Stomach (tissue), 4 donors: ENCODE results near the gene PDE4D.

Experiments
- EP300 ChIP-seq: sonication (generic); formaldehyde crosslinking; IDR thresholded peaks from one replicate; pipeline ENCODE4 v1.6.1; 2017; ENCODE audit warnings: antibody characterized with exemption
- POLR2A ChIP-seq, 4 donors: fragments of 450-650 bp; IDR thresholded peaks; one replicate each; pipeline ENCODE4 v1.6.1; 2016; ENCODE audit warnings: antibody characterized with exemption in 4 of 4, control low read depth in 2 of 4, mild to moderate bottlenecking in 1 of 4, moderate library complexity in 1 of 4
- TF ChIP-seq, protein P1 (sequence below), 7 experiments: fragments of 450-650 bp in 4 of 7; fragments of 200-600 bp in 3 of 7; sonication (generic) in 3 of 7; IDR thresholded peaks; one replicate each; pipeline ENCODE4 v1.5.1; 2016 to 2019; ENCODE audit warnings: antibody characterized with exemption in 7 of 7, control low read depth in 2 of 7, mild to moderate bottlenecking in 1 of 7

DNA sequence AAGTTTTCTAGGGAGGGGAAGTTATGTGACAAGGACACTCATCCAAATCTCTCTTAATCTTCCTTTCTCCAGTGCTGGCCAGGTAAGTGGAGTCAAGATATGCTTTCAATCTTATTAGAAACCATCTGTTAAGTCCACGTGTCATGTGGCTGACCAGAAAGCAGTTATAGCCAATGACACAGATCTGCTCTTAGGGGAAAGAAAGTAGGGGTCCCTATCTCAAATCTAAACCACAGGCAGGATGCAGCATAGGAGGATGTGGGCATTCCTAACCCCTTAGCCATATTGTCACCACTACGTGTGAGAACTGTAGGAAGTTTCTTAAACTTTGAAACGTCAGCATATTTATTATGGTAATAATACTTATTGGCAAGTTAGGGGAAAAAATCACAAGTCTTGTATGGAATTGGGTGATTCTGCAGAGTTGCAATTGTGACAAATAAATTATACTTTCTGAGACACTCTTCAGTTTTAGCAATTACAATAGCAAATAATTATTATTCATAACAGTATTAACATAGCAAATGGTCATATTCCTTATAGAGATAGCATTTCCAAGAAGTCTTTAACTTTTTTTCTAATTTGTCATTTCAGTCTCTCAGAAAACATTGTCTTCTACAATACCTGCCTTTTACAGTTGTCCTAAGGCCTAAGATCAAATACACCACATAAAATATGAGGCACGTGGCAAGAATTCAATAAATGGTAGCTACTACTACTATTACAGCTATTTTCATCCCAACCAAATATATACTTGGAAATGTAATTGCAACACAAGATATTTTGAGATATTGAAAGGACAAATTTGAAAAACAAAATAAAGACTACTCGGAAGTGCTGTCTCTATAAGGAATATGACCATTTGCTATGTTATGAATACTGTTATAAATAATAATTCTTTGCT is 236.9 kb downstream of the PDE4D start:
- TF ChIP-seq, protein P1, sequence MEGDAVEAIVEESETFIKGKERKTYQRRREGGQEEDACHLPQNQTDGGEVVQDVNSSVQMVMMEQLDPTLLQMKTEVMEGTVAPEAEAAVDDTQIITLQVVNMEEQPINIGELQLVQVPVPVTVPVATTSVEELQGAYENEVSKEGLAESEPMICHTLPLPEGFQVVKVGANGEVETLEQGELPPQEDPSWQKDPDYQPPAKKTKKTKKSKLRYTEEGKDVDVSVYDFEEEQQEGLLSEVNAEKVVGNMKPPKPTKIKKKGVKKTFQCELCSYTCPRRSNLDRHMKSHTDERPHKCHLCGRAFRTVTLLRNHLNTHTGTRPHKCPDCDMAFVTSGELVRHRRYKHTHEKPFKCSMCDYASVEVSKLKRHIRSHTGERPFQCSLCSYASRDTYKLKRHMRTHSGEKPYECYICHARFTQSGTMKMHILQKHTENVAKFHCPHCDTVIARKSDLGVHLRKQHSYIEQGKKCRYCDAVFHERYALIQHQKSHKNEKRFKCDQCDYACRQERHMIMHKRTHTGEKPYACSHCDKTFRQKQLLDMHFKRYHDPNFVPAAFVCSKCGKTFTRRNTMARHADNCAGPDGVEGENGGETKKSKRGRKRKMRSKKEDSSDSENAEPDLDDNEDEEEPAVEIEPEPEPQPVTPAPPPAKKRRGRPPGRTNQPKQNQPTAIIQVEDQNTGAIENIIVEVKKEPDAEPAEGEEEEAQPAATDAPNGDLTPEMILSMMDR (IDR thresholded peaks at IDR 0.05), result no peak
- TF ChIP-seq POLR2A (IDR thresholded peaks at IDR 0.05) (no peak), EP300 (no peak)
